Uterus (tissue), 2 donors: ENCODE results near the gene CDKAL1.

Experiments
- POLR2A ChIP-seq, 2 donors: fragments of 450-650 bp; IDR thresholded peaks; one replicate each; pipeline ENCODE4 v1.6.1; 2016; ENCODE audit warnings: antibody characterized with exemption in 2 of 2, mild to moderate bottlenecking in 1 of 2, moderate library complexity in 1 of 2
- TF ChIP-seq, protein P1 (sequence below), 4 experiments: fragments of 200-600 bp in 2 of 4; fragments of 450-650 bp in 2 of 4; sonication (generic) in 2 of 4; IDR thresholded peaks; one replicate each; pipeline ENCODE4 v1.5.1; 2016 to 2019; ENCODE audit warnings: antibody characterized with exemption in 4 of 4, mild to moderate bottlenecking in 2 of 4, moderate library complexity in 1 of 4

DNA sequence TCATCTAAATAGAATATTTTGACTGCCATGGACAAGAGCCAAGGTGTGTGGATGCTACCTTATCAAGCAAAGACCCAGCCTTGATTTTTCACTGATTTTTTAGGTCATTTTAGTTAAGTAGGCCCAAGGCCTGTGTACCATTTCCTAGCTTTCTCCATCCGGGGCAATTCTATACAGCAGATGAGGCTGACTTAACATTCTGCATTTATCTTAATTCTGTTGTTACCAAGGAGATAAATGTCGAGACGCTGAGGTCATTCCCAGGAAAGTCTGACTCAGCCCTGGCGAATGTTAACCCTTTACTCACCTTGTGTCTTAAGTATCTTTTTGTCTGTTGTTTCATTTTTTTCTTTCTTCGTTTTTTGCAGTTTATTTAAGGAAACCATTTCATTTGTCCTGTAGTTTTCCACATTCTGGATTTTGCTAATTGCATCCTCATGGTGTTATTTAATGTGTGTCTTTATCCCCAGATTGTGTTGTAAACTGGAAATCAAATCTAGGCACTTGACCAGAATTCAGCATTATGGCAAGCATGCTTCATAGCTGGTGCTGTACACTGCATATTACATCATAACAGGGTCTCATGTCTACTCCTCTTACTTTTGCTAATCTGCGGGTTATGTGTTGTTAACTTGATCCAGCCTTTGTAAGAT lies 277.0 kb downstream of the CDKAL1 start:
- TF ChIP-seq, protein P1, sequence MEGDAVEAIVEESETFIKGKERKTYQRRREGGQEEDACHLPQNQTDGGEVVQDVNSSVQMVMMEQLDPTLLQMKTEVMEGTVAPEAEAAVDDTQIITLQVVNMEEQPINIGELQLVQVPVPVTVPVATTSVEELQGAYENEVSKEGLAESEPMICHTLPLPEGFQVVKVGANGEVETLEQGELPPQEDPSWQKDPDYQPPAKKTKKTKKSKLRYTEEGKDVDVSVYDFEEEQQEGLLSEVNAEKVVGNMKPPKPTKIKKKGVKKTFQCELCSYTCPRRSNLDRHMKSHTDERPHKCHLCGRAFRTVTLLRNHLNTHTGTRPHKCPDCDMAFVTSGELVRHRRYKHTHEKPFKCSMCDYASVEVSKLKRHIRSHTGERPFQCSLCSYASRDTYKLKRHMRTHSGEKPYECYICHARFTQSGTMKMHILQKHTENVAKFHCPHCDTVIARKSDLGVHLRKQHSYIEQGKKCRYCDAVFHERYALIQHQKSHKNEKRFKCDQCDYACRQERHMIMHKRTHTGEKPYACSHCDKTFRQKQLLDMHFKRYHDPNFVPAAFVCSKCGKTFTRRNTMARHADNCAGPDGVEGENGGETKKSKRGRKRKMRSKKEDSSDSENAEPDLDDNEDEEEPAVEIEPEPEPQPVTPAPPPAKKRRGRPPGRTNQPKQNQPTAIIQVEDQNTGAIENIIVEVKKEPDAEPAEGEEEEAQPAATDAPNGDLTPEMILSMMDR (IDR thresholded peaks at IDR 0.05): no peak
- no peak for TF ChIP-seq POLR2A (IDR thresholded peaks at IDR 0.05)
